Measurements from ENCODE around the gene RAB22A.
"Not testable (repeated sequence)": the region's sequence is repeated elsewhere in the genome, so short reads cannot be mapped to it uniquely, and the experiment has no call there.

Gene RAB22A

DNA sequence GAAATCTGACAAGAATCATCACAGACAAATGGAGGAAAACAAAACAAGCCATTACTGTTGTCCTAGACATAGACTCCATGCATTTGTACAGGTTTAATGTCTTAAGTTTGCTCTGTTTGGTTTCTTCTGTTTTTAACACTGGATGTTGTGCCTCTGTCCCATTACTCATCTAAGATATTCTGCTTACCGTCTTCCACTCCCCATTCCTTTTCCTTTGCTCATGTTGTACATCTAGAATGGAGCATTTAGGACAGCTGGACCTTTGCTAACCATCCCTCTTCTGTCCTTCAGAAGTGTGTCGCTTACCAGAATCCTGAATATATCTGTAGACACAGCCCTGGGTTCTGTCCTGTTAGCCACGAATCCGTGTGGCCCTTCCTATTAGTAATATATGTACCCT lies 35.2 kb downstream of the RAB22A start:
- DNase-seq (ENCODE audit: low spot score), result no peak

DNA sequence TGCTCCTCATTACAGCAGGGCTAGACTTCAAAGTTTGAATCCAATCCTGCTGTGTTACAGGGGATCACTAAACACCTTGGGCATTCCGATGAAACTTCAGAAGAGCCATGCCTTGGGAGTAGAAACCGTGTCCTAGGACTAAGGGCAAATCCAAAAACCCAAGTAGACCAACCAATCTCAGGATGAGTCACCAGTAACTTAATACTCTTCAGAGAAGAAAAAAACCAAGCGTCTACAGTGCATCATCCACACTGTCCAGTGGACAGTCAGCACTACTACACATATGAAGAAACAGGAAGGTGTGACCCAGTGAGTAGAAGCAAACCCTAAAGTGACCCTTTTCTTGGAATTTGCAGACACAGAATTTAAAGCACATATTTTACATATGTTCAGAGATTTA lies 40.1 kb downstream of the RAB22A start:
- DNase-seq (ENCODE audit: low spot score), result no peak

DNA sequence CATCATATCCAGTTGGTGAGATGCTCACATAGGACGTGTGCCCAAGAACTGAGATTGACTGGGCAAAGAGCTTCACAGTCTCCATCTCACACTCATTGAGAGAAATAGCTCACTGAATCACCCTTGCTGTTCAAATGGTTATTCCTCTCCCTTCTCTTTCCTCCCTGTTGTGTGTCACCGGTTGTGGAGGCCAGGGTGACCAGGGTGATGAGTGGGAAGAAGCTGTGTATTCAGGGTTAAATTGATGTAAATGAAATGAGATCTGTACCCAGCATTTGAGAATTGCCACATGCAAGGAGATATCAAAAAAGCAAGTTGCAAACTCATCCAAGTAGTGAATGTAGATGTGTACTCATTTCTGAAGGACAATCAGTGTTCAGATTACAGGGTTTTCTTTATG lies 43.0 kb downstream of the RAB22A start:
- DNase-seq (ENCODE audit: low spot score), result no peak

DNA sequence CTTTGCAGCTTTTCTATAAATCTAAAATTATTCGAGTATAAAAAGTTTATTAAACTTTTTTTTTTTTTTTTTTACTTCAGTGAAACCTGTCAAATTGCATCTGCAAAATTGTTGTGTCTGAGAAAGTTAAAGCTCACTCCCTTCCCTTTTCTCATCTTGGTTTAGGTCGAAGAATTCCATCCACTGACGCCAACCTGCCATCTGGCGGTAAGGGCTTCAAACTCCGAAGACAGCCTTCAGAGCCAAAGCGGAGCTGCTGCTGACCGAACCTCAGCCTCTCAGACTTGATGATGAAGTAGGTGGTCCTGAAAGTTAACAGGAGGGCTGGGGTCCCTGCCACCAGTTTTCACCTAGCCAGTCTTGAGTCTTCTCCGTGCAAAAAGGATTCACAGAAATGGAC lies 49.9 kb downstream of the RAB22A start:
- DNase-seq (ENCODE audit: low spot score), result no peak

DNA sequence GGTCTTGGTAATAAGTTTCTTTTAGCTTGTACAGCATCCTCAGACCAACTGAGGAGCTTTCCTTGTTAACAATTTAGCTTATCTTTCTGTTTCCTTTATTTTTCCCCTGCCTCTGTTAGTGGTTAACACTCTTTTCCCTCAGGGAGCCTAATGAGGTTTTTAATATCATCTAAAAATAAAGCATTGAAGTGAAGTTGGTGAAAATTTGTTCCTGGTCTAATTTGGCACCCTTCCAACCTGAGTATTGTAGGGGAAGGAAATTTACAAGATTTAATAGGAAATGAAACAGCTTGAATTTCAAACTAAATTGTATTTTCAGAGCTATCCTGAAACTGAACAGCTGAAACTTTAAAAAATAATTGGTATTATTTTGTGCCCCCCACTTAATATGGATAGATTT lies 51.4 kb downstream of the RAB22A start:
- DNase-seq (ENCODE audit: low spot score), result no peak

DNA sequence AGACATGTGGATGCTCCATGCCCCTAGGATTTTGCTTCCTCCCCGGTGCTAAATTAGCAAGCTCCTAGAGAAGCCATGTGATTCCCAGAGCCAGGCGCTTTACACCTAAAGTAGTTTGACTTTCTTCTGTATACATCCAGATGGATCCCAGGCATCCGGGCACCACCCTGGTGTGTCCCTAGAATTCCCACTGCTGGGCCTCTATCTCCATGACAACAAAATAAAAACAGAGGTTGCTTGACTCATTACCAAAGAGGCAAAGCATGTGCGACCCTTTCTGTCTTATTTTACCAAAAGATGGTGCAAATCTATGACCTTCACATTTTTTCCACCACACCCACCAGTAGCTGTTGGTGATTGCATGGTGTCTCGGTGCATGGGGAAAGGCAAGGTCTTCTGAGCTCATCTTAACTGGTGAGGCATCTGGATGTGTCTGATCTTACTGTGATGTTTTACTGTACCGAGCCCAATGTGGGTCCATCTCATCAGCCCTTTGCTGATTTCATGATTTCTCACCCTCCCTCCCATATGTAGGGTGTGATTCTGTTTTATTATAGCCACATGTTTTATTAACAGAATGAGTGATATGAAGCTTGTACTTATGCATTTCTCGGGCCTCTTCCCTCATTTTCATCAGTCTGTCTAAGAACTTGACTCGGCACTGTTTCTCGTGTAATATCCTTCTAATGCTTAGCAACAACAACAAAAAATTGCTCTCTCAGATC lies 52.1 kb downstream of the RAB22A start:
- no peak for DNase-seq (ENCODE audit: low spot score)

DNA sequence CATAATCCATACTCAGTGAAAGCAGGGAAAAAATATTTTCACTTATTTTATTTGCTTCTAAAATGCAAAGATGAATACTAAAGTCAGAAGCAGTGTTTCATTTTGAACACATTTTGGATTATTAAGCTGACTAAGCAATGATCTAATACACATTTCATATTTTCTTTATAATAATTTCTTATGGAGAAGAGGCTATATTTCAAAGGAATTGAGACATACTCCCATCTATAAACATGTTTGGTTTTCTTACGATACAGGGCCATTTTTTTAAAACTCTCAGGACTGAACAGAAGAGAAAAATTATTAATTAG lies 52.6 kb downstream of the RAB22A start:
- DNase-seq (ENCODE audit: low spot score), result no peak

DNA sequence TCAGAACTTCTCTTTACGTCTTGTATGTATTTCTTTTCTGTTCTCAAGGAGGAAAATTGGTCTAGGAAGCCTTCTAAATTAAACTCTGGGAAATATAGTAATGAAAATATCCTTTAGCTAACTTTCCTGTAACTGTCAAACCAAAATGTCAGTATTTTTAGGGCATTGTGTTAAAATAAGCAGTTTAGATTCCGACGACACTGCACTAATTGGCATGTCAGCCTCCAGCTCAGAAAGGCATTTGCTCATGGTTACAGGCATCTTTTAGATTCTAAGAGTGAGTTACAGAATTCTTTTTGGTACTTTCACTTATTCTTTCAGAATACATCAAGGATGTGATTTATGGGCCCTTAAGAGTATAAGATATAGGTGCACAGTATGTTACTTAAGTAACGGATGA lies 53.5 kb downstream of the RAB22A start:
- DNase-seq (ENCODE audit: low spot score), result no peak

DNA sequence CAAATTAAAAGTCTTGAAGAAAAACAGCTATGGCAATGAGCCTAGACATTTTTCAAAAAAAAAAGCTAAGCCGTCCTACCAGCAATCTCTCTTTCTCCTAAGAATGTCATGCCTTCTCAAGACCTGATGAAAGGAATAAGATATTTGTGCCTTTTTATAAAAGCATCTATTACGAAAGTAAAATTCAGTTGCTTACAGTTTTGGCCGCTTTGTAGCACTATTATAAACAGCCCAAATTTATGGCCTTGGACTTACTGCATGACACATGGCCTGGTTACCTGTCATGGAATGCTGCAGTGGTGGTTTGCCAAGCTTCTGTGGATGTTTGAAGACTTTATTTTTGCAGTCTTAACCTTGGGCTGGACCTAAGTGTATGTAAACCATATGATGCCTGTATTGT lies 57.4 kb downstream of the RAB22A start:
- DNase-seq (ENCODE audit: low spot score), result no peak

DNA sequence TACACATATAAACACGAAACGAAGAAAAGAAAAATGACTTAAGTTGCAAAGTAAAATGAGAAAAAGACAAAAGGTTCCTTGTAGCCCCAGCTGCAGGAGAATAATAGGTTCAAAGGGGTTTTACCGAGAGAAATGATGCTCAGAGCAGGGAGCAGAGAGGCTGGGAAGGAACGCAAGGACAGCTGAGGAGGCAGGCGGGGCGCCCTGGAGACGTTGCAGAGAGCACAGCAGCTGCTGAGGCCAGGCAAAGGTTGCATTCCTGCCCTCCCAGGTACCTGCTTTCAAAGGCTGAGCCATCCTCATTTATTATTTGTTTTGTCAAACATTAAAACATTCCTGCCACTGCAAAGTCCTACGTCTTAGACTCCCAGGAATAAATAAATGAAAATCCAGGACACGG lies 63.3 kb downstream of the RAB22A start:
- no peak for DNase-seq (ENCODE audit: low spot score)

DNA sequence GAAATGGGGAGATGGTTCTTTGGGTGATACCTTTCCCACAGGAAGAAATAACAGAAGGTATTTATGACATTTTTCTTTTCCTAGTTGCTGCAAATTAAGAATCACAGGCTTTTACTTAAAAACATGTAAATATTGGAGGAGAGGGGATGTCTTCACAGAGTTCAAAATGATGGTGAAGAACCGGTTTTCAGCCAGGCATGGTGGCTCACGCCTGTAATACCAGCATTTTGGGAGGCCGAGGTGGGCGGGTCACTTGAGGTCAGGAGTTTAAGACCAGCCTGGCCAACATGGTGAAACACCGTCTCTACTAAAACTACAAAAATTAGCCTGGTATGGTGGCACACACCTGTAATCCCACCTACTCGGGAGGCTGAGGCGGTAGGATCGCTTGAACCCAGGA lies 63.8 kb downstream of the RAB22A start:
- DNase-seq (ENCODE audit: low spot score), result not testable (repeated sequence)

DNA sequence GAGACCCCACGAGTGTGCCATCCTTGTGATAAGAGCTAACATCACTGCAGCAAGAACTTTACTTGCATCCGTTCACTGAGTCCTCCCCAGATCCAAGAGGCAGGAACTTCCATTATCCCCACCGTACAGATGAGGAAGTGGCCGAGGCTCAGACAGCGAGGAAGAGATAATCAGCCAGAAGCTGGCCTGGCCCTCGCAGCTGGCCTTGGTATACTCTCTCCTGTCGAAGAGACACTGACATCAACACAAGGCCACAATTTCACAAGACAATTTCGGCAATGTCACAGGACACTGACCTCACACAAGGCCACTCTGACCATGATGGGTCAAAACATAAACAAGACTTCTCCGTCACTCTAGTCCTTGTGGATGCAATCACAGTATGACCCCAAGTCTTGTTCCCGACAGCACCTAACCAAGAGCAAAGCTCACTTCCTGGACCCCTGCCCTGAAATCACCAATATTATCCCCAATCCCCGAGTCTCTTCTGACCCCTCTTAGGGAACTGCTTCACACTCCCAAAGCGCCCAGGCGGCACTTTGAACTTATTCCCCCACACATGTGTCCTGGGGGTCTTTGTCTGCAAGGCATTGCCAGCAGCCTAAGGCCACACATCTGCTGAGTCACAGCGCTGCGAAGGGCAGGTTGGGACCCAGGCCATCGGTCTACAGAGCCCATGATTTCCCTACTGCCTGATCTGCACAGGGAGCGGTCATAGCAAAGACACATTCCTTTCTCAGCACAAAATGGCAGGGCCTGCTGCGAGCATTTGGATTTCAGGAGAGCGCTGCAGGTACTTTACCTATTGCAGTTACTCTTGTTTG lies 64.7 kb downstream of the RAB22A start:
- DNase-seq (ENCODE audit: low spot score), result no peak

DNA sequence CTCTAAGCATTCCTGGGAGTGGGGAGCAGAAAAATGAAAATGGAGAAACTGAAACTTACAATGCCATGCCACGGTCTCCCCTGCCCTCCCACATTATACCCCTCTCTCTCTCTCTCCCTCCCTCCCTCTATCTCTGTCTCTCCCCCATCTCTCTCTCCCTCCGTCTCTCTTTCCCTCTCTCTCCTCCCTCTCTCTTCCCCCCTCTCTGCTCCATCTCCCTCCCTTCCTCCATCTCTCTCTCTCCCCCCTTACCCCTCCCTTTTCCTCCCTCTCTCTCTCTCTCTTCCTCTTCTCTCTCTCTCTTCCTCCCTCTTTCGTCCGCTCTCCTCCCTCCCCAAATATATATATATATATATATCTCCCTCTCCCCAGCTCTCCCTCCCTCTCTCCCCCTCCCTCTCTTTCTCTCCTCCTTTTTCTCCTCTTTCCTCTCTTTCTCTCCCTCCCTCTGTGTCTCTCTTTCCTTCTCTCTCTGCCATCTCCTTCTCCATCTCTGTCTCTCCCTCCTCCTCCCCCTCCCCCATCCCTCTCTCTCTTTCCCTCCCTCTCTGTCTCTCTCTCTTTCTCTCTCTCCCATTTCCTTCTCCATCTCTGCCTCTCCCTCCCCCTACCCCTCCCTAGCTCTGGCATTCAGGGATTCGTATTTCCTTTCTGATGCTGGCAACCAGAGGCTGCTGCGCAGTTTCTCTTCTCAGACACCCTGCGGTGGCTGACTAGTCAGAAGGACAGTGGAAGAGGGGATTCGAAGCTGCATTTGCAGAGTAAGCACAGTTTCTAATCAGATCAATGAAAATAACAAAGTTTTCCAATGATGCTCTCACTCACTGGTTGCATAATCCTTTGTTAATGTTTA lies 65.6 kb downstream of the RAB22A start:
- no peak for DNase-seq (ENCODE audit: low spot score)

DNA sequence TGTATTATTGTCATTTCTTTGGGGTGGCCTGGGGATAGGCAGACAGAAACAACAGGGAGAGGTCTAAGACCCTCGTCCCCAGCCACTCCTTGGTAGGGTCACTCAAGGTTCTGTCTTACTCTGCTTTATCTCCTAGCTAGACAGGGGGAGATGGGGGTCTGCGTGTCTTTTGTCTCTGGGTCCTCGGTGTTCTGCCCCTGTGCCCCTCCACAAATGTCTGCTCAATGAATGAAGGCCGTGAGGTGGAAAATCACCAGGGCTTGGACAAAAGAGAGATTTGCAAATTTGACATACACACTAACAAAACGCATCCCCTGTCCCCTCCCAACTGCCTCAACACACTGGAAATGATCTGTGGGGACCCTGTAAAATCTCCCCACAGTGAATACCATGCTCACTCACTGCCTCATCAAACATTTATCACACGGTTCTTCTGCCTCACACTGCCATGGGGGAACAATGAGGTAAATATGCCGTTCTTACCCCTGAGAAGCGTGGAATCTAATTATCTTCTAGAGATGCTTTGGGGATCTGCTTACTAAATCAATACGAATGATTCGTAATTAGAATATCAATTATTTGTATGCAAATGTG lies 66.3 kb downstream of the RAB22A start:
- no peak for DNase-seq (ENCODE audit: low spot score)

DNA sequence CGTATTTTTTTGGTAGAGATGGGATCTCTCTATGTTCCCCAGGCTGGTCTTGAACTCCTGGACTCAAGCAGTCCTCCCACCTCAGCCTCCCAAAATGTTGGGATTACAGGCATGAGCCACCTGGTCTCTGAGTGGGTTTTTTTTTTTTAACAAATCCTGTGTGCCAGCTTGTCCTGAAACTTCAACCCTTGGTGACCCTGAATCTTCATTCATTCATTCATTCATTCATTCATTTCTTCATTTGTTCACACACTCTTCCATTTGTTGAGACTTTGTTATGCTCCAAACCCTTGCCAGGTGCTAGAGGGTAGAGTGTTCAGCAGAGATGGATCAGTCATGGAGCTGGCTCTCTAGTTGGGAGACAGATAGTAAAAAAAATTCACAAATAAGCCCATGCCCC lies 67.5 kb downstream of the RAB22A start:
- no peak for DNase-seq (ENCODE audit: low spot score)

DNA sequence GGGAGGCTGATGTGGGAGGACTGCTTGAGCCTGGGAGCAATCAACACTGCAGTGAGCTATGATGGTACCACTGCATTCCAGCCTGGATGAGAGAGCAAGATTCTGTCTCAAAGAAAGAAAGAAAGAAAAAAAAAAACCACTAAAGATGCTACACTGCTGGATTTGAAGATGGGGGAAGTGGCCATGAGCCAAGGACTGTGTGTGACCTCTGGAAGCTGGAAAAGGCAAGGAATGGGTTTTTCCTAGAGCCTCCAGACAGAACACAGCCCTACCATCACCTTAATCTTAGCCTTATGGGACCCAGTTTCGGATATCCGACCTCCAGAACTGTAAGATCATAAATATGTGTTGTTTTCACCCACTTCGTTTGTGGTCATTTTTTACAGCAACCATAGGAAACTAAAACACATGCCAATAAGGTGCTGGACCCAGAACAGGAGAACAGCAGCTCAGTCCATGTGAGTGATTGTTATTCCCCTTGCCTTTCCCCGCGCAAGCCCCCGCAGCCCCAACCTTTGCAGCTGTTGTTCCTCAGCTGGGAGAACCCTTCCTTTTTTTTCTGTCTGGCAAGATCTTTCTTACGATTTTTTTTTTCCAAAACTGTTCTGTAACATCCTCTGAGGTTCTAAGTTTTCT lies 68.4 kb downstream of the RAB22A start:
- no peak for DNase-seq (ENCODE audit: low spot score)

DNA sequence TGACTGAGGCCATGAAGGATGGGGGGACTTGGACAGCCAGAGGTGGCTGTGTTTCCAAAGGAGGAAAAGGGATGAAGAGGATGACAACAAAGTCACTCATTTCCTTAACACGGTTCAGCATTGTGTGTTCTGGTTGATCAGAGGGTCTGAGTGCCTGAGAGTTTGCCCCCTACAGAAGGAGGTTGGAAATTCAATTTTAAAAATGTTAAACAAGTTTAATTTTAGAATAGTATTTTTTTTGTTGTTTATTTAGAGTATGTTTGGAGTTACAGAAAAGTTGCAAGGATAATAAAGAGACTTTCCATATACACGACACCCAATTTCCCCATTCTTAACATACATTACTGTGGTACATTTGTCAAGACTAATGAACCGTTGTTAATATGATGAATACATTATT lies 69.2 kb downstream of the RAB22A start:
- no peak for DNase-seq (ENCODE audit: low spot score)

DNA sequence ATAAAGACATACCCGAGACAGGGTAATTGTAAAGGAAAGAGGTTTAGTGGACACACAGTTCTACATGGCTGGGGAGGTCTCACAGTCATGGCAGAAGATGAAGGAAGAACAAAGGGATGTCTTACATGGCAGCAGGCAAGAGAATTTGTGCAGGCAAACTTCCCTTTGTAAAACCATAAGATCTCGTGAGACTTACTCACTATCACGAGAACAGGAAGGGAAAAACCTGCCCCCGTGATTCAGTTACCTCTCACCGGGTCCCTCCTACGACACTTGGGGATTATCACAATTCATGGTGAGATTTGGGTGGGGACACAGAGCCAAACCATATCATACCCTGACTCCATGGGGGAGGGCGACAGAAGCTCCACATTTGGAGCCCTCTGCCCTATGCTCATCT lies 72.1 kb downstream of the RAB22A start:
- DNase-seq (ENCODE audit: low spot score), result no peak

DNA sequence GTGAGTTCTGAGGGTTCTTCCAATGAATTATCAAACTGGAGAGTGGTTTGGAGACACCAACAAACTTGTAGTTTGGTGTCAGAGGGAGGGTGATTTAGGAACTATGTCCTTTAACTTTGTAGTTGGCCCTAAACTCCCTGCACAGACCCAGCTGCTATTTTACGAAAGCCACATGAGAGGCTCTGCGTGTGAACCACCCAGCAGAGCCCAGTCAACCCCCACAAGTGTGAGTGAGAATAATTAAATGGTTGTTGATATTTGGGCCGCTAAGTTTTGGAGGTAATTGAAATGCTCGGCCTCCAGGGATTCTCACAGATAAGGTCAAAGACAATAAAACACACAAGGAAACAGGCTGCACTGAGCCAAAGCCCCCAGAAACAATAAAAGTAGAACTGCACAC lies 72.6 kb downstream of the RAB22A start:
- no peak for DNase-seq (ENCODE audit: low spot score)

DNA sequence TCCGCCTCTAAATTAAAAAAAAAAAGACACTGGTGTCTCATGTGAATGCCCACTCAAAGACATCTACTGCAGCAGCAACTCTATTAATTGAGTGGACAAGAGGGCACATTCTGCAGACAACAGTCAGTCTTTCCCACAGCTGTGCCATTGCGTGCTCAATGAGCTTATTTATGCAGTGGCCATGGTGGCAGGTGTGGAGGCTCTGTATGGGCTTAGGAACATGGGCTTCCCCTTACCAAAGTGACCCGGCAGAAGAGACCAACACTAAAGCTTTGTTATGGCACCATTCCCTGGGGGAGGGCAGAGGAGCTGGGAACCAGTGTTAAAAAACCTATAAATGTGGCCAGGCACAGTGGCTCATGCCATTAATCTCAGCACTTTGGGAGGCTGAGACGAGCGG lies 75.3 kb downstream of the RAB22A start:
- no peak for DNase-seq (ENCODE audit: low spot score)

DNA sequence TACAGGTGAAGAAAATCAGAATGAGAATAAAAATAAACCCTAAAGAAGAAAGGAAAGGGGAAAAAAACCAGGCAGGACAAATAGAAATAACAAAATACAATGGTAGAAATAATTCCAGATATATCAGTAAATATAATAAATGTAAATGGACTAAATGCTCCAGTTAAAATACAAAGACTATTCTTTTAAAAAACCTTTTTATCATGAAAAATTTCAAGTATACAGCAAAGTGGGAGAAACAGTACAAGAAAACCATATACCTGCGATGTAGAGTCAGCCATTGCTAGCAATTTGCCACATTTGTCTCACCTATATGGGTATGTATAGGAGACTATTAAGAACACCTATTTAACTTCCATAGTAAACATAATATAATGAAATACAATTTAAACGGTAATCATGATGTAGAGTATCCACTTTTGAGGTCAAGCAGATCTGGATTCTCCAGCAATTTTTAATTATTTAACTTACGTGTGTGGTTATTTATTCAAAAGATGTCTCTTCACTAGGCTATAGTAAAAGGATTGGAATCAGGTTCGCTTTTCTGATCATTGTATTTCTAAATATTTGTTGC lies 78.6 kb downstream of the RAB22A start:
- DNase-seq (ENCODE audit: low spot score), result no peak

DNA sequence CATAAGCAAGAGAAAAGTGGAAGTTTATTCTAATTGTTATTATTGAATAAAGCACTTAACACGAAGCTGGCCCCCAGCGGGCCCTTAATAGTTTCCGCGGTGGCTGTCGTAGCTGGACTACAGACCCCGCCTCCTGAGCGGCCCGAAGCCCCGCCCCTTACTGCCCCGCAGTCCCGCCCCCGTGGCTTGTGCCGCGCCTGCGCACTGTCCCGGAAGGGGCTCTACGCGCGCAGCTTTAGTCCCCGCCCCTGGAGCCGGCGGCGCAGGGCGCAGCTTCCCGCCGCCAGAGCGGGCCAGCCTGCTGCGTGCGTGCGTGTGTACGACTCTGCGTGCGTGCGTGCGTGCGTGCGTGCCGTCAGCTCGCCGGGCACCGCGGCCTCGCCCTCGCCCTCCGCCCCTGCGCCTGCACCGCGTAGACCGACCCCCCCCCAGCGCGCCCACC lies 79.4 kb downstream of the RAB22A start, which contains the start of gene VAPB:
Gene VAPB, plus strand, starts transcription at position 348 of the 442 bp plus-strand sequence. CDS start 231 bp downstream, outside the sequence.
- DNase-seq (ENCODE audit: low spot score), result peak; percentile 96
